ENCODE results near the gene SLF2. TPM values are rescaled to one million over a fixed set of nuclear protein-coding genes. Genes with fewer than 3 reads are reported as not detected.

Gene SLF2
- total RNA-seq, 2 donors from 2014 or later = 11.5 to 12.3 TPM

- DNase-seq (ENCODE audit: low spot score) = no peak
- Histone ChIP-seq H3K4me3 (no peak overlapping the region), H3K27me3 (no peaks in the 10 kb centered on the region), H3K36me3 (peaks cover 48% of the 10 kb centered on the region), H3K4me1 (peaks cover 0 to 62% of the 10 kb centered on the region in 2 donors), H3K9me3 (no peaks in the 10 kb centered on the region), H3K27ac (peak overlapping the region; percentile 27 to 60)
- no peak for TF ChIP-seq CTCF (IDR thresholded peaks at IDR 0.05)
Measured at GRCh38 chr10:101007099-101007711, 94.4 kb downstream of the SLF2 start.

GRCh38 chr10:101007915-101008822 lies 95.4 kb downstream of the SLF2 start:
- Histone ChIP-seq H3K9me3 (no peaks in the 10 kb centered on the region), H3K36me3 (peaks cover 39% of the 10 kb centered on the region), H3K4me1 (peaks cover 0 to 66% of the 10 kb centered on the region in 2 donors), H3K27me3 (no peaks in the 10 kb centered on the region), H3K4me3 (no peak overlapping the region), H3K27ac (peak overlapping the region in 1 of 2 donors; percentile 7)
- TF ChIP-seq CTCF (IDR thresholded peaks at IDR 0.05) = no peak
- no peak for DNase-seq (ENCODE audit: low spot score)

- no peak for TF ChIP-seq CTCF (IDR thresholded peaks at IDR 0.05)
- DNase-seq (ENCODE audit: low spot score) = no peak
- peaks cover 31% of the 10 kb centered on the region for H3K36me3 ChIP-seq
- H3K4me3 ChIP-seq = no peak overlapping the region
- H3K4me1 ChIP-seq = peaks cover 0 to 64% of the 10 kb centered on the region in 2 donors
- no peaks in the 10 kb centered on the region for H3K27me3 ChIP-seq
- H3K27ac ChIP-seq = no peak overlapping the region
- no peaks in the 10 kb centered on the region for H3K9me3 ChIP-seq
Measured at GRCh38 chr10:101008823-101009423, 96.2 kb downstream of the SLF2 start.

GRCh38 chr10:101010329-101010728 lies 97.6 kb downstream of the SLF2 start:
- no peak for TF ChIP-seq CTCF (IDR thresholded peaks at IDR 0.05)
- no peak for DNase-seq (ENCODE audit: low spot score)
- Histone ChIP-seq H3K27me3 (no peaks in the 10 kb centered on the region), H3K9me3 (no peaks in the 10 kb centered on the region), H3K36me3 (peaks cover 20% of the 10 kb centered on the region), H3K4me3 (no peak overlapping the region), H3K27ac (no peak overlapping the region), H3K4me1 (peaks cover 0 to 55% of the 10 kb centered on the region in 2 donors)

- peaks cover 6% of the 10 kb centered on the region for H3K36me3 ChIP-seq
- peak overlapping the region in 1 of 2 donors; percentile 46 for H3K27ac ChIP-seq
- no peak for TF ChIP-seq CTCF (IDR thresholded peaks at IDR 0.05)
- no peak overlapping the region for H3K4me3 ChIP-seq
- peaks cover 0 to 47% of the 10 kb centered on the region in 2 donors for H3K4me1 ChIP-seq
- no peak for DNase-seq (ENCODE audit: low spot score)
- H3K27me3 ChIP-seq = no peaks in the 10 kb centered on the region
- no peaks in the 10 kb centered on the region for H3K9me3 ChIP-seq
Measured at GRCh38 chr10:101011517-101012423, 99.0 kb downstream of the SLF2 start.
